Naive thymus-derived CD4-positive, alpha-beta T cell (primary cell): ENCODE results near the gene DDR2. TPM values are rescaled to one million over a fixed set of nuclear protein-coding genes. Genes with fewer than 3 reads are reported as not detected.
"Not testable (repeated sequence)": the region's sequence is repeated elsewhere in the genome, so short reads cannot be mapped to it uniquely, and the experiment has no call there.

Experiments used
- ATAC-seq: fragments of 150-1000 bp; cut with Tn5 transposase; 2 replicates; pipeline ENCODE4 v1.10.0; 2021; ENCODE audit warnings: mild to moderate bottlenecking, moderate library complexity
- CTCF ChIA-PET: fragments of 350-600 bp; sonication (Branson Sonifier 250); formaldehyde crosslinking; loops from one replicate; lab custom pipeline; 2021; ENCODE audit warnings: antibody characterized with exemption; lab: Charles Lee
- POLR2A ChIA-PET: fragments of 350-600 bp; sonication (Branson Sonifier 250); formaldehyde crosslinking; loops from one replicate; lab custom pipeline; 2021; ENCODE audit warnings: antibody characterized with exemption, inconsistent platforms; lab: Charles Lee
- DNase-seq, 9 donors: peaks; one replicate each; pipeline versions ENCODE4 v3.0.0 to v3.0.0-alpha.2; 2020 to 2022; ENCODE audit warnings: mixed read lengths in 1 of 9
- H3K27ac ChIP-seq: one replicate; pipeline ENCODE4 v1.7.0; 2013; ENCODE audit warnings: mild to moderate bottlenecking, low read depth, low read length, moderate library complexity
- H3K27me3 ChIP-seq, 2 donors: one replicate each; pipeline ENCODE4 v1.7.0; 2013; ENCODE audit warnings: low read length in 2 of 2, mild to moderate bottlenecking in 2 of 2, moderate library complexity in 2 of 2; ENCODE audit not compliant: control insufficient read depth in 2 of 2, insufficient read depth in 2 of 2
- H3K36me3 ChIP-seq, 3 experiments: 1 replicate in 2 of 3; 2 replicates in 1 of 3; pipeline ENCODE4 v1.7.0; 2013; ENCODE audit warnings: low read length in 3 of 3, mild to moderate bottlenecking in 3 of 3, moderate library complexity in 1 of 3; ENCODE audit not compliant: insufficient read depth in 3 of 3, control insufficient read depth in 2 of 3
- H3K4me1 ChIP-seq, 2 donors: one replicate each; pipeline ENCODE4 v1.7.0; 2013; ENCODE audit warnings: low read length in 2 of 2, mild to moderate bottlenecking in 2 of 2, moderate library complexity in 1 of 2; ENCODE audit not compliant: control insufficient read depth in 2 of 2, insufficient read depth in 2 of 2
- H3K4me3 ChIP-seq: 2 replicates; pipeline ENCODE4 v1.7.0; 2013; ENCODE audit warnings: mild to moderate bottlenecking, low read length
- H3K9me3 ChIP-seq, 3 experiments: 1 replicate in 2 of 3; 2 replicates in 1 of 3; pipeline ENCODE4 v1.7.0; 2013; ENCODE audit warnings: low read length in 3 of 3; ENCODE audit not compliant: control insufficient read depth in 2 of 3
- H3K27ac Mint-ChIP-seq, 9 donors: one replicate each; pipeline ENCODE4 v1.8.0; 2020 to 2022; ENCODE audit warnings: mixed read lengths in 9 of 9, mild to moderate bottlenecking in 8 of 9, moderate library complexity in 5 of 9, inconsistent platforms in 2 of 9
- H3K27me3 Mint-ChIP-seq, 5 donors: one replicate each; pipeline ENCODE4 v1.8.0; 2021 to 2022; ENCODE audit warnings: mixed read lengths in 5 of 5, mild to moderate bottlenecking in 1 of 5
- H3K36me3 Mint-ChIP-seq, 5 donors: one replicate each; pipeline ENCODE4 v1.8.0; 2020 to 2022; ENCODE audit warnings: mixed read lengths in 5 of 5, mild to moderate bottlenecking in 3 of 5, inconsistent platforms in 1 of 5
- H3K4me1 Mint-ChIP-seq, 7 donors: one replicate each; pipeline ENCODE4 v1.8.0; 2020 to 2022; ENCODE audit warnings: mixed read lengths in 7 of 7, mild to moderate bottlenecking in 3 of 7, inconsistent platforms in 1 of 7
- H3K4me3 Mint-ChIP-seq, 10 donors: one replicate each; pipeline ENCODE4 v1.8.0; 2020 to 2022; ENCODE audit warnings: mild to moderate bottlenecking in 10 of 10, mixed read lengths in 10 of 10, moderate library complexity in 6 of 10, inconsistent platforms in 2 of 10
- H3K9me3 Mint-ChIP-seq, 11 donors: one replicate each; pipeline ENCODE4 v1.8.0; 2020 to 2022; ENCODE audit warnings: mixed read lengths in 11 of 11, mild to moderate bottlenecking in 4 of 11, inconsistent platforms in 1 of 11, moderate library complexity in 1 of 11
- intact Hi-C, 2 donors: fragments of 100-400 bp; cut with micrococcal nuclease; formaldehyde crosslinking; loops; one replicate each; pipeline ENCODE4 v1.15.1; 2023
- polyA plus RNA-seq, 2 donors: library from polyadenylated mRNA; unstranded; fragments of 300-500 nt; fragmentation: Illumina TruSeq; gene quantifications; one replicate each; pipeline ENCODE4 v1.2.3, GENCODE V29; 2021
- total RNA-seq, 6 experiments: library from RNA in 5 of 6; stranded (reverse) in 5 of 6; gene quantifications; 1 replicate in 5 of 6; 2 replicates in 1 of 6; pipeline ENCODE4 v1.2.3 and lab custom pipeline; 2021 to 2026

DDR2 gene
- total and polyA plus RNA-seq, 7 experiments from 2014 or later, result 0.24 to 0.44 (median 0.35) TPM; not detected in 2

DNA sequence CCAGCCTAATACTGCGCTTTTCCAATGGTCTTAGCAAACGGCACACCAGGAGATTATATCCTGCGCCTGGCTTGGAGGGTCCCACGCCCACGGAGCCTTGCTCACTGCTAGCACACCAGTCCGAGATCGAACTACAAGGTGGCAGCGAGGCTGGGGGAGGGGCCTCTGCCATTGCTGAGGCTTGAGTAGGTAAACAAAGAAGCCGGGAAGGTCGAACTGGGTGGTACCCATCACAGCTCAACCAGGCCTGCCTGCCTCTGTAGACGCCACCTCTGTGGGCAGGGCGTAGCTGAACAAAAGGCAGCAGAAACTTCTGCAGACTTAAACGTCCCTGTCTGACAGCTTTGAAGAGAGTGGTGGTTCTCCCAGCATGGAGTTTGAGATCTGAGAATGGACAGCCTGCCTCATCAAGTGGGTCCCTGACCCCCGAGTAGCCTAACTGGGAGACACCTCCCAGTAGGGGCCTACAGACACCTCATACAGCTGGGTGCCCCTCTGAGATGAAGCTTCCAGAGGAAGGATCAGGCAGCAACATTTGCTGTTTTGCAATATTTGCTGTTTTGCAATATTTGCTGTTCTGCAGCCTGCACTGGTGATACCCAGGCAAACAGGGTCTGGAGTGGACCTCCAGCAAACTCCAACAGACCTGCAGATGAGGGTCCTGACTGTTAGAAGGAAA, 114.1 kb downstream of the DDR2 start:
- intact Hi-C loops, H3K4me3 Mint-ChIP-seq, H3K27ac ChIP-seq, H3K27ac Mint-ChIP-seq, CTCF ChIA-PET, H3K9me3 ChIP-seq, H3K36me3 Mint-ChIP-seq, POLR2A ChIA-PET, H3K4me1 Mint-ChIP-seq, H3K27me3 ChIP-seq, ATAC-seq, H3K4me1 ChIP-seq, H3K36me3 ChIP-seq, DNase-seq, H3K4me3 ChIP-seq: not testable (repeated sequence)
- Mint-ChIP-seq H3K9me3 (peaks cover 0 to 18% (median 3%) of the 10 kb centered on the region in 11 donors), H3K27me3 (peaks cover 3 to 19% (median 17%) of the 10 kb centered on the region in 5 donors)

GRCh38 chr1:162753001-162753658, 120.9 kb downstream of the DDR2 start:
- DNase-seq, result no peak
- Mint-ChIP-seq H3K36me3 (peaks cover 0 to 5% (median 0%) of the 10 kb centered on the region in 5 donors), H3K9me3 (peaks cover 0 to 6% (median 0%) of the 10 kb centered on the region in 11 donors), H3K4me3 (no peak overlapping the region), H3K4me1 (no peaks in the 10 kb centered on the region), H3K27me3 (peaks cover 0 to 13% (median 4%) of the 10 kb centered on the region in 5 donors), H3K27ac (no peak overlapping the region)
- no peak for ATAC-seq
- Histone ChIP-seq H3K27ac (no peak overlapping the region), H3K9me3 (no peaks in the 10 kb centered on the region), H3K27me3 (no peaks in the 10 kb centered on the region), H3K4me3 (no peak overlapping the region), H3K36me3 (no peaks in the 10 kb centered on the region), H3K4me1 (no peaks in the 10 kb centered on the region)
- ChIA-PET CTCF (no interaction called here), POLR2A (no interaction called here)
- intact Hi-C loops, result no loop called here

GRCh38 chr1:162753998-162754585, 121.8 kb downstream of the DDR2 start:
- H3K27ac ChIP-seq, result no peak overlapping the region
- H3K27ac Mint-ChIP-seq, result no peak overlapping the region
- peaks cover 0 to 9% (median 0%) of the 10 kb centered on the region in 5 donors for H3K27me3 Mint-ChIP-seq
- no peaks in the 10 kb centered on the region for H3K4me1 Mint-ChIP-seq
- ATAC-seq, result no peak
- H3K36me3 ChIP-seq, result no peaks in the 10 kb centered on the region
- DNase-seq, result no peak
- no peaks in the 10 kb centered on the region for H3K27me3 ChIP-seq
- CTCF ChIA-PET, result no interaction called here
- intact Hi-C loops, result no loop called here
- H3K4me1 ChIP-seq, result no peaks in the 10 kb centered on the region
- no peak overlapping the region for H3K4me3 ChIP-seq
- no peak overlapping the region for H3K4me3 Mint-ChIP-seq
- POLR2A ChIA-PET, result no interaction called here
- H3K9me3 Mint-ChIP-seq, result peaks cover 0 to 6% (median 0%) of the 10 kb centered on the region in 11 donors
- H3K9me3 ChIP-seq, result no peaks in the 10 kb centered on the region
- H3K36me3 Mint-ChIP-seq, result peaks cover 0 to 5% (median 0%) of the 10 kb centered on the region in 5 donors

- Histone ChIP-seq H3K4me3 (no peak overlapping the region), H3K9me3 (no peaks in the 10 kb centered on the region), H3K27me3 (no peaks in the 10 kb centered on the region), H3K27ac (no peak overlapping the region), H3K36me3 (no peaks in the 10 kb centered on the region), H3K4me1 (no peaks in the 10 kb centered on the region)
- DNase-seq (no peak), ATAC-seq (no peak)
- Mint-ChIP-seq H3K27ac (no peak overlapping the region), H3K27me3 (peaks cover 0 to 4% (median 0%) of the 10 kb centered on the region in 5 donors), H3K4me1 (no peaks in the 10 kb centered on the region), H3K36me3 (peaks cover 0 to 5% (median 0%) of the 10 kb centered on the region in 5 donors), H3K9me3 (peaks cover 0 to 6% (median 0%) of the 10 kb centered on the region in 11 donors), H3K4me3 (no peak overlapping the region)
- CTCF ChIA-PET, result no interaction called here
- POLR2A ChIA-PET, result no interaction called here
- intact Hi-C loops, result no loop called here
Observed at GRCh38 chr1:162755306-162755705, 123.0 kb downstream of the DDR2 start.

DNA sequence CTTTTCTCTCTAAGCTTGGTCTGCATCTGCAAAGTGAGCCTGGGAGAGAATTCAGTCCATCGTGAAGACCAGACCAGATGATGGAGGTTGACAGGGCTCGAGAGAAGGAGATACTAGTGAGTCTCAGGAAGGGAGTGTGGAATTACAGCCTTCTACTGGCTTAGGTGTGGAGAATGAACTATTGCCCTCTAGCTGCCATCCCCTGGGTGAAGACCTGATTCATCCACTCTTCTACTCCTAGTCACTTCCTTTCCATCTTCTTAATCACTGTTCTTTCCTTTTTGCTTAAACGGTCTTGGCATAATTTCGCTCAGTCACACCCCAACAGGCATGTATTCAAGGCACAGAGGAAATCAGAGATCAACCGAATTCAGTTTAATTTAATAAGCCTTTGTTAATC, 124.3 kb downstream of the DDR2 start:
- H3K4me3 Mint-ChIP-seq, result no peak overlapping the region
- Histone ChIP-seq H3K36me3 (no peaks in the 10 kb centered on the region), H3K27ac (no peak overlapping the region), H3K9me3 (no peaks in the 10 kb centered on the region), H3K4me1 (no peaks in the 10 kb centered on the region), H3K27me3 (no peaks in the 10 kb centered on the region), H3K4me3 (no peak overlapping the region)
- ATAC-seq (no peak), DNase-seq (no peak)
- CTCF ChIA-PET, result no interaction called here
- peaks cover 0 to 5% (median 0%) of the 10 kb centered on the region in 5 donors for H3K36me3 Mint-ChIP-seq
- no peaks in the 10 kb centered on the region for H3K4me1 Mint-ChIP-seq
- H3K27me3 Mint-ChIP-seq, result peaks cover 0 to 4% (median 0%) of the 10 kb centered on the region in 5 donors
- POLR2A ChIA-PET, result no interaction called here
- intact Hi-C loops, result no loop called here
- peaks cover 0 to 6% (median 0%) of the 10 kb centered on the region in 11 donors for H3K9me3 Mint-ChIP-seq
- H3K27ac Mint-ChIP-seq, result no peak overlapping the region

DNA sequence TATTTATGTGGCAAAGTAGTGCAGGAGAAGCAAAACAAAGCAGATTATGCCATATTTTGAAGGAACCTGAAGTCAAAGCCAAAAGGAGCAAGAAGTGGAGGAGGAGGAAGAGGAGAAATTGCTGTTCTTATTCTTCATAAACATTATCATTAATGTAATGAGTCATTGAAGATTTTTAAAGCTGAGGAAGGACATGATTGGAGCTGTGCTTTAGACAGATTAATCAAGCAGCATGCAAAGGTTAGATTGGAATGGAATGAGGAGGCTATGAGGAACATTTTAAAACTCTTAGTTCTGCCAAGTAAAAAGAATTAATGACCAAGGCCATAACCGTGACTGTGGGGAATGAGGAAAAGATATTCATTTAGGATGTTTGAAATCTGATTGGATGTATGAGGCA, 125.2 kb downstream of the DDR2 start:
- Mint-ChIP-seq H3K36me3 (peaks cover 0 to 5% (median 0%) of the 10 kb centered on the region in 5 donors), H3K27ac (no peak overlapping the region), H3K9me3 (peaks cover 0 to under 1% (median 0%) of the 10 kb centered on the region in 11 donors), H3K27me3 (peaks cover 0 to 4% (median 0%) of the 10 kb centered on the region in 5 donors), H3K4me3 (no peak overlapping the region), H3K4me1 (no peaks in the 10 kb centered on the region)
- Histone ChIP-seq H3K9me3 (no peaks in the 10 kb centered on the region), H3K27me3 (no peaks in the 10 kb centered on the region), H3K36me3 (no peaks in the 10 kb centered on the region), H3K4me3 (no peak overlapping the region), H3K4me1 (no peaks in the 10 kb centered on the region), H3K27ac (no peak overlapping the region)
- DNase-seq (no peak), ATAC-seq (no peak)
- CTCF ChIA-PET, result no interaction called here
- POLR2A ChIA-PET, result no interaction called here
- intact Hi-C loops, result no loop called here
